Kidney (tissue), 14 donors: ENCODE results near the gene CASP6. TPM values are rescaled to one million over a fixed set of nuclear protein-coding genes. Genes with fewer than 3 reads are reported as not detected.

Experiments used
- DNase-seq, 5 donors: peaks; one replicate each; pipeline ENCODE4 v3.0.0-alpha.2; 2013 to 2020
- FAIRE-seq: peaks from 2 replicates; lab custom pipeline; 2012; peaks lifted over from hg19 to GRCh38; lab: Jason Lieb, UNC
- H3K27ac ChIP-seq, 2 donors: one replicate each; pipeline ENCODE4 v1.7.0; 2013; ENCODE audit warnings: low read depth in 2 of 2, low read length in 2 of 2, inconsistent platforms in 1 of 2
- H3K27me3 ChIP-seq: one replicate; pipeline ENCODE4 v1.7.1; 2013; ENCODE audit warnings: low read length, inconsistent platforms; ENCODE audit not compliant: control insufficient read depth, insufficient read depth
- H3K36me3 ChIP-seq, 3 donors: one replicate each; pipeline versions ENCODE4 v1.7.0 to v1.7.1; 2013; ENCODE audit warnings: low read length in 3 of 3, control low read depth in 1 of 3, inconsistent platforms in 1 of 3; ENCODE audit not compliant: insufficient read depth in 3 of 3, control insufficient read depth in 2 of 3
- H3K4me1 ChIP-seq, 3 donors: one replicate each; pipeline versions ENCODE4 v1.7.0 to v1.7.1; 2013; ENCODE audit warnings: low read length in 3 of 3, inconsistent platforms in 1 of 3, low read depth in 1 of 3; ENCODE audit not compliant: control insufficient read depth in 2 of 3, insufficient read depth in 2 of 3
- H3K4me3 ChIP-seq, 3 donors: one replicate each; pipeline versions ENCODE4 v1.7.0 to v1.8.1; 2013; ENCODE audit warnings: low read length in 3 of 3, control low read depth in 1 of 3, inconsistent platforms in 1 of 3
- H3K9ac ChIP-seq, 3 donors: one replicate each; pipeline versions ENCODE4 v1.7.0 to v1.7.1; 2013; ENCODE audit warnings: low read length in 3 of 3, control low read depth in 1 of 3, inconsistent platforms in 1 of 3
- H3K9me3 ChIP-seq, 3 donors: one replicate each; pipeline versions ENCODE4 v1.7.0 to v1.7.1; 2013; ENCODE audit warnings: low read length in 3 of 3, control low read depth in 1 of 3, inconsistent platforms in 1 of 3; ENCODE audit not compliant: control insufficient read depth in 2 of 3, insufficient read depth in 1 of 3
- intact Hi-C: fragments of 100-400 bp; cut with DNase I; formaldehyde crosslinking; loops from one replicate; pipeline ENCODE4 v1.11.1; 2022
- polyA plus RNA-seq: library from polyadenylated mRNA; stranded (reverse); fragments of 350-450 nt; fragmentation: Illumina TruSeq; extraction: RNeasy Lipid Tissue Mini Kit (QIAGEN cat#74804); gene quantifications from one replicate; pipeline ENCODE4 v1.2.3, GENCODE V29; 2014; ENCODE audit warnings: low read depth, low replicate concordance; ENCODE audit not compliant: insufficient read depth
- total RNA-seq: library from RNA; stranded (reverse); fragmentation: NEBNext Ultra II Directional; extraction: Animal tissue kit (Norgen Biotek cat#: 25700); gene quantifications from one replicate; pipeline ENCODE4 v1.2.1, GENCODE V29; 2021
- TF ChIP-seq, protein P1 (sequence below): IDR thresholded peaks from 3 replicates; pipeline ENCODE4 v1.5.1; 2012; ENCODE audit warnings: mild to moderate bottlenecking, moderate library complexity, borderline replicate concordance; ENCODE audit not compliant: insufficient read depth; ENCODE audit errors: extremely low read depth
- donor health status: control.
- donor health status: control.
- donor health status: control.
- donor health status: control.
- donor health status: control.
- donor health status: DM: yes; HTN: yes; CAD: no.
- donor health status: Normal renal cell carcinoma (clear cell type).

Gene CASP6
- total and polyA plus RNA-seq, 2 donors from 2014 or later = 20.7 to 21.6 TPM

GRCh38 chr4:109728385-109728784 lies 25.1 kb upstream of the CASP6 start:
- FAIRE-seq (no peak), DNase-seq (no peak)
- TF ChIP-seq, protein P1, sequence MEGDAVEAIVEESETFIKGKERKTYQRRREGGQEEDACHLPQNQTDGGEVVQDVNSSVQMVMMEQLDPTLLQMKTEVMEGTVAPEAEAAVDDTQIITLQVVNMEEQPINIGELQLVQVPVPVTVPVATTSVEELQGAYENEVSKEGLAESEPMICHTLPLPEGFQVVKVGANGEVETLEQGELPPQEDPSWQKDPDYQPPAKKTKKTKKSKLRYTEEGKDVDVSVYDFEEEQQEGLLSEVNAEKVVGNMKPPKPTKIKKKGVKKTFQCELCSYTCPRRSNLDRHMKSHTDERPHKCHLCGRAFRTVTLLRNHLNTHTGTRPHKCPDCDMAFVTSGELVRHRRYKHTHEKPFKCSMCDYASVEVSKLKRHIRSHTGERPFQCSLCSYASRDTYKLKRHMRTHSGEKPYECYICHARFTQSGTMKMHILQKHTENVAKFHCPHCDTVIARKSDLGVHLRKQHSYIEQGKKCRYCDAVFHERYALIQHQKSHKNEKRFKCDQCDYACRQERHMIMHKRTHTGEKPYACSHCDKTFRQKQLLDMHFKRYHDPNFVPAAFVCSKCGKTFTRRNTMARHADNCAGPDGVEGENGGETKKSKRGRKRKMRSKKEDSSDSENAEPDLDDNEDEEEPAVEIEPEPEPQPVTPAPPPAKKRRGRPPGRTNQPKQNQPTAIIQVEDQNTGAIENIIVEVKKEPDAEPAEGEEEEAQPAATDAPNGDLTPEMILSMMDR = no peak
- peak overlapping the region; percentile 89 to 94 (median 90) for H3K4me3 ChIP-seq
- H3K36me3 ChIP-seq = no peaks in the 10 kb centered on the region
- peaks cover 0 to 4% (median 0%) of the 10 kb centered on the region in 3 donors for H3K4me1 ChIP-seq
- H3K27me3 ChIP-seq = no peaks in the 10 kb centered on the region
- H3K9ac ChIP-seq = peak overlapping the region; percentile 19 to 86 (median 78)
- H3K27ac ChIP-seq = peak overlapping the region in 1 of 2 donors; percentile 24
- no peaks in the 10 kb centered on the region for H3K9me3 ChIP-seq
- intact Hi-C loops = no loop called here

GRCh38 chr4:109723110-109723509 lies 19.9 kb upstream of the CASP6 start:
- H3K27me3 ChIP-seq = no peaks in the 10 kb centered on the region
- H3K27ac ChIP-seq = no peak overlapping the region
- H3K36me3 ChIP-seq = no peaks in the 10 kb centered on the region
- H3K9me3 ChIP-seq = no peaks in the 10 kb centered on the region
- H3K4me3 ChIP-seq = no peak overlapping the region
- FAIRE-seq = no peak
- no peak overlapping the region for H3K9ac ChIP-seq
- DNase-seq = no peak
- intact Hi-C loops = no loop called here
- H3K4me1 ChIP-seq = peaks cover 0 to 5% (median 0%) of the 10 kb centered on the region in 3 donors
- TF ChIP-seq, protein P1 = no peak

DNA sequence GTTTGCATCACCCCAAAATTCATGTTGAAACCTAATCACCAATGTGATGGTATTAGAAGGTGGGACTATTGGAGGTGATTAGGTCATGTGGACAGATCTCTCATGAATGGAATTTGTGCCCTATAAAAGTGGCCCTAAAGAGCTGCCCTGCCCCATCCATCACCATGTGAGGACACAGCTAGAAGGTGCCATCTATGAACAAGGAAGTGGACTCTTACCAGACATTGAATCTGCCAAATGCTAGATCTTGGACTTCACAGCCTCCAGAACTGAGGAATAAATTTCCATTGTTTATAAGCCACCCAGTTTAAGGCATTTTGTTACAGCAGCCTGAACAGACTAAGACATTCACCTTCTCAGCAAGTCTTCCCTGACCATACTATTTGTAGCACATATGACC lies 19.1 kb upstream of the CASP6 start:
- FAIRE-seq = no peak
- intact Hi-C loops = no loop called here
- no peak overlapping the region for H3K4me3 ChIP-seq
- peaks cover 0 to 5% (median 0%) of the 10 kb centered on the region in 3 donors for H3K4me1 ChIP-seq
- no peaks in the 10 kb centered on the region for H3K36me3 ChIP-seq
- no peaks in the 10 kb centered on the region for H3K27me3 ChIP-seq
- H3K9me3 ChIP-seq = no peaks in the 10 kb centered on the region
- no peak for DNase-seq
- H3K9ac ChIP-seq = no peak overlapping the region
- TF ChIP-seq, protein P1 = no peak
- H3K27ac ChIP-seq = no peak overlapping the region

- Histone ChIP-seq H3K9me3 (no peaks in the 10 kb centered on the region), H3K27ac (no peak overlapping the region), H3K4me3 (no peak overlapping the region), H3K9ac (no peak overlapping the region), H3K27me3 (no peaks in the 10 kb centered on the region), H3K36me3 (peaks cover 0 to 11% (median 4%) of the 10 kb centered on the region in 3 donors), H3K4me1 (peaks cover 0 to 5% (median 0%) of the 10 kb centered on the region in 3 donors)
- intact Hi-C loops = no loop called here
- DNase-seq = no peak
- TF ChIP-seq, protein P1 = no peak
- no peak for FAIRE-seq
These were observed 17.8 kb upstream of the CASP6 start for GRCh38 chr4:109721033-109721432.
